NB4 (cell line): Measurements from ENCODE around the gene PRR23C.
A peak's percentile ranks its signal among the peaks of the same experiment; 100 is the strongest.
"Not testable (repeated sequence)": the region's sequence is repeated elsewhere in the genome, so short reads cannot be mapped to it uniquely, and the experiment has no call there.

Source experiments
- DNase-seq: peaks from one replicate; pipeline ENCODE4 v3.0.0; 2010; ENCODE audit warnings: low read depth
- H3K4me3 ChIP-seq: one replicate; pipeline ENCODE4 v1.5.1; 2011; ENCODE audit warnings: mild to moderate bottlenecking, low read depth, low read length, moderate library complexity
- MYC ChIP-seq: IDR thresholded peaks from 2 replicates; pipeline ENCODE4 v1.6.1; 2011; ENCODE audit warnings: low read depth, low read length
- POLR2A ChIP-seq: IDR thresholded peaks from 2 replicates; pipeline ENCODE4 v1.6.1; 2011; ENCODE audit warnings: mild to moderate bottlenecking; ENCODE audit not compliant: insufficient read length; ENCODE audit errors: extremely low read depth
- TF ChIP-seq, protein P1 (sequence below): IDR thresholded peaks from one replicate; pipeline ENCODE4 v1.5.1; 2012; ENCODE audit warnings: low read depth, low read length
- TF ChIP-seq, protein P2 (sequence below): IDR thresholded peaks from 2 replicates; pipeline ENCODE4 v1.6.1; 2011; ENCODE audit warnings: low read depth, low read length

Gene PRR23C

DNA sequence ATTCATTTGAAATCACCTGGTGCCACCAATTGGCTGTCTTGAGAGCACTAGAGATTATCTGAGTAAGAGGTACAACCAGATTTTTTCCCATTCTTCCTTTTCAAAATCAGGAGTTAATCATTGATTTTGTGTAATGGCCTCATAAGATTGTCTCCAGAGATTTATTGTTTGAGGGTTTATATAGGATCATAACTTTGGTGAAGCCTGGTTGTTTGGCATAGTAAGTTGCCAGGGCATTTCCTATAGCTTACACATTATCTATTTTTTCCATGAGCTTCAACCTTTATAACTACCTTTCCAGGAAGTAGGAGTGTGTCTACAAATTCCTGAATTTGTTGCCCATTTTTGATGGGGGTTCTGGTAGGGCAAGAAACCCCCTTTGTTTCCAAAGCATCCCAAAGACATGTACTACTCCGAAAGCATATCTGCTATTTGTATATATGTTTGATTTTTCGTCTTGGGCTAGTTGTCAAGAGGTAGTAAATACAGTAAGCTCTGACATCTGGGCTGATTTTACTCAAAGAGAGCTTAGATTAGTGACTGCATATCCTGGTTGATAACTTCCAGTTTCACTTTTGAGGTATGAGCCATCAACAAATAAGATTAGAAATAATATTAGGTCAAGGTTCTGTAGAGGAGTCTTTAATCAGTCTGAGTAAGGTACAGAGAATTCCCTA, 12.2 kb downstream of the PRR23C start:
- no peak for DNase-seq
- no peak overlapping the region for H3K4me3 ChIP-seq
- TF ChIP-seq MYC (no peak), POLR2A (no peak)
- TF ChIP-seq, protein P1, sequence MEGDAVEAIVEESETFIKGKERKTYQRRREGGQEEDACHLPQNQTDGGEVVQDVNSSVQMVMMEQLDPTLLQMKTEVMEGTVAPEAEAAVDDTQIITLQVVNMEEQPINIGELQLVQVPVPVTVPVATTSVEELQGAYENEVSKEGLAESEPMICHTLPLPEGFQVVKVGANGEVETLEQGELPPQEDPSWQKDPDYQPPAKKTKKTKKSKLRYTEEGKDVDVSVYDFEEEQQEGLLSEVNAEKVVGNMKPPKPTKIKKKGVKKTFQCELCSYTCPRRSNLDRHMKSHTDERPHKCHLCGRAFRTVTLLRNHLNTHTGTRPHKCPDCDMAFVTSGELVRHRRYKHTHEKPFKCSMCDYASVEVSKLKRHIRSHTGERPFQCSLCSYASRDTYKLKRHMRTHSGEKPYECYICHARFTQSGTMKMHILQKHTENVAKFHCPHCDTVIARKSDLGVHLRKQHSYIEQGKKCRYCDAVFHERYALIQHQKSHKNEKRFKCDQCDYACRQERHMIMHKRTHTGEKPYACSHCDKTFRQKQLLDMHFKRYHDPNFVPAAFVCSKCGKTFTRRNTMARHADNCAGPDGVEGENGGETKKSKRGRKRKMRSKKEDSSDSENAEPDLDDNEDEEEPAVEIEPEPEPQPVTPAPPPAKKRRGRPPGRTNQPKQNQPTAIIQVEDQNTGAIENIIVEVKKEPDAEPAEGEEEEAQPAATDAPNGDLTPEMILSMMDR: no peak
- TF ChIP-seq, protein P2, sequence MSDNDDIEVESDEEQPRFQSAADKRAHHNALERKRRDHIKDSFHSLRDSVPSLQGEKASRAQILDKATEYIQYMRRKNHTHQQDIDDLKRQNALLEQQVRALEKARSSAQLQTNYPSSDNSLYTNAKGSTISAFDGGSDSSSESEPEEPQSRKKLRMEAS: no peak

DNA sequence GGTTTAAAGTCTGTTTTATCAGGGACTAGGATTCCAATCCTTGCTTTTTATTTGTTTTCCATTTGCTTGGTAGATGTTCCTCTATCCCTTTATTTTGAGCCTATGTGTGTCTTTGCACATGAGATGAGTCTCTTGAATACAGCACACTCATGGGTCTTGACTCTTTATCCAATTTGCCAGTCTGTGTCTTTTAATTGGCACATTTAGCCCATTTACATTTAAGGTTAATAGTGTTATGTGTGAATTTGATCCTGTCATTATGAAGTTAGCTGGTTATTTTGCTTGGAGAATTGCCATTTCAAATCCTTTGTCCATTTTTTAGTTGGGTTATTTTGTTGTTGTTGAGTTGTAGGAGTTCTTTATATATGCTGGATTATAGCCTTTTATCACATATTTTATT, 14.1 kb downstream of the PRR23C start:
- H3K4me3 ChIP-seq: not testable (repeated sequence)

DNA sequence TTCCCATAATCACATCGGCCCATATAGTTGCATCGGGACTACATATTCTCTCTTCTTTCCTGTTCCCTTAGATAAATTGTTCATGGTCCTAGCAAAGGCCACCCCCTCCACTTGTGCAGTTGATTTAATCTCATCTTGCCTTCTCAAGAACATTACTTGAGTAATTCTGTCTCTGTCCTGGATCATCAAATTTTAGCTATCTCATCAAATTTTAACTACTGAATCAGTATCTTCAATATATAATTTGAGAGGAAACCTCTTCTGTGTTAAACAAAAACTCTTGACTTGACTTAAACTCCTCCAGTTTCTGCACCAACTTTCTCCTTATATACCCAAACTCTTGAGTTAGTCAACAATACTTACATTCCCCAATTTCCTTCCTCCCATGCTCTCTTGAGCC, 19.7 kb downstream of the PRR23C start:
- H3K4me3 ChIP-seq: no peak overlapping the region
- no peak for TF ChIP-seq POLR2A
- TF ChIP-seq, protein P2: no peak
- TF ChIP-seq, protein P1: no peak
- TF ChIP-seq MYC: no peak
- no peak for DNase-seq

More for the DNA sequence above, 14.1 kb downstream of the PRR23C start:
- not testable (repeated sequence) for DNase-seq

DNA sequence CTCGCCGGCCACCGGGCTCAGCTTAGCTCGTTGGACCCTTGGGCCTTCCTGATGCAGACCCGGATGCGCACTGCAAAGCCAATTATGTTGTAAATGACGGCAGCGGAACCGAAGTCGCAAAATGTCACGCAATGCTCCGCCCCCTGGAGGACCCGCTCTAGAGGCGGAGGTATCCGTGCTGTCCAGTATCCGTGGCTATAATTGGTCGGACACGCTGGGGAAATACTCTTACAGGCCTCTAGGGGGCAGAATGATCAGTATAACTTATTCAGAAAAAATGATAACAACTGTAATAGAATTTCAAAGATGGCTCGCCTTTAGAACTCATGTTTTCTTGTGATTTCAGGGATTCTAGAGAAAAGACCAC, 23.8 kb downstream of the PRR23C start, which contains the start of gene PRR23B:
Gene PRR23B (minus strand): TSS at position 59 of the 367 bp plus-strand sequence. CDS start 265 bp downstream, outside the sequence.
- no peak within 1 kb of the TSS for H3K4me3 ChIP-seq
- peak; percentile 23 for DNase-seq
- TF ChIP-seq, protein P2: no peak
- TF ChIP-seq, protein P1: peak; percentile 41
- TF ChIP-seq MYC: no peak
- no peak for TF ChIP-seq POLR2A

DNA sequence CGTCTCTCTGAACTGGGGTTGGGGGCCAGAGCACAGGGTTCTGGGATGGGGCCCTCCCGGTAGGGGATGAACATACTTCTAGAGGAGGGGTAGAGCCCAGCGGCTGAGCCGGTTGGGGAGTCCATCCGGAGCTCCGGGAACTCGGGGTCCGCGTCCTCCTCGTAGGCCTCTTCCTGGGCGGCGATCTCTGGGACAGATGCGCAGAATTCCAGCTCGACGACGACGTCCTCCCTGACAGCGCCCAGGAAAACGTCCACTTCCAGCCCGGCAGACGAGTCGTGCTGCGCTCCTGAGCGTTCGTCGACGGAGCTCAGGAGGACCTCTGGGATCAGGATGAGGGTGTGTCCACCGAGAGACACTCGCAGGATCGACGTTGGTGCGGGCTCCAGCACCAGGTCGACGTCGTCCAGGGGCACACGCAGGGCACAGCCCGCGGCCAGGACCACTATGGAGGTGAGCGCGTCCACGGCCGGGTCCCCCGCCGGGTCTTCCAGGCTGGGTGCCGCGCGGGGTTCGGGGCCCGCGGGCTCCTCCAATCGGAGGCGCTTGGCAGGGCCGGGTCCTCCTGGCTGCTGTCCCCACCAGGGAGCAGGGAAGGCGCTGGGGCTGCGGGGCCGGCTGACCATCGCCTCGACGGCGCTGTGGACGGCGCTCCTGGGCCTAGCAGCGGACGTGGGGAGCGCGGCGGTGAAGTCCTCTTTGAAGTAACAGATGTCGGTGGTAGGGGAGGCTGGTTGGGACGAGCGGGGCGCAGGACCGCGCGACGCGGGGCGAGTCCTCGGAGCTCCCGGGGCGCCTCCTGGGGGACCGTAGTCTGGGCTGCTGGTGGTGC, 24.4 kb downstream of the PRR23C start:
- H3K4me3 ChIP-seq: no peak overlapping the region
- no peak for DNase-seq
- no peak for TF ChIP-seq MYC
- TF ChIP-seq POLR2A: no peak
- TF ChIP-seq, protein P2: no peak
- TF ChIP-seq, protein P1: no peak

DNA sequence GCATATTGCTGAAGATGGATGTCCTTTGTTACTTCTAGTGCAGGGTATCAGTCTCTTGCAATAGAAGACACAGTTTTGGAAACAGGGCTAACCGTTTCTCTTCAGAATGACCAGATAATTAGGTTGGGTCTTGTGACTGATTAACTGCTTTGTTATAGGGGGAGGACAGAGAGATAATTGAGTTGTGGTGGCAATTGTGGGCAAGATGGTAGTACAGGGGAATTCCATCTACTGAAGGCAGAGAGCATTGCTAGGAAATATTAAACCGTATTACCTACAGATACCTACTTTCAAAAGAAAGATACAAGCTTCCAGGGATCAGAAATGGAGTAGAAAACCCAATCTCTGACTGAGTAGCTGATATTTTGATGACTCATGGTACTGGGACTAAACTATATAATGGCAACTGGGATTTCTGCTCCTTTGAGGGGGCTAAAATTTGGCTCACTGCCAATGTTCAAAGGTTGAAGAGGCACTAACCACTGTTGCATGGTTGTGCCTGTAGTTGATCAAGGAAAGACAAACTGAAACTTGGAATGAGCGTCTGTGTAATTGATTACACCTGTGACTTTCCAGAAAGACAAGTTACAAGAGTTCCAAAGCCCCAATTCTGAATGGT, 28.2 kb downstream of the PRR23C start:
- no peak overlapping the region for H3K4me3 ChIP-seq
- no peak for DNase-seq
- TF ChIP-seq, protein P2: no peak
- TF ChIP-seq MYC: no peak
